H1 (cell line): ENCODE results near the gene RHBG. TPM values are rescaled to one million over a fixed set of nuclear protein-coding genes. Genes with fewer than 3 reads are reported as not detected.

Source experiments
- EGR1 ChIP-seq: IDR thresholded peaks from 2 replicates; pipeline ENCODE4 v1.6.1; 2011; ENCODE audit warnings: low read depth, low read length, borderline replicate concordance
- polyA plus RNA-seq, 7 experiments: library from polyadenylated mRNA; depleted of rRNA in 3 of 7; stranded (reverse) in 5 of 7; unstranded in 2 of 7; fragments of >200 nt in 5 of 7; fragments of 200-250 nt in 2 of 7; gene quantifications; 1 replicate in 5 of 7; 2 replicates in 1 of 7; 4 replicates in 1 of 7; pipeline versions ENCODE4 v1.2.1 to v1.2.3, GENCODE V29; 2011 to 2013; ENCODE audit warnings: missing spikeins in 2 of 7, mixed read lengths in 2 of 7
- total RNA-seq: library from RNA; stranded (reverse); fragmentation: NEBNext Ultra II Directional; extraction: Animal tissue kit (Norgen Biotek cat#: 25700); gene quantifications from 2 replicates; pipeline ENCODE4 v1.2.1, GENCODE V29; 2021

RHBG gene
- total and polyA plus RNA-seq, 2 of the 8 experiments (the other 6 are each of a cell fraction or from before 2014, with no cell fraction given): 2.6 to 2.7 TPM

- no peak for TF ChIP-seq EGR1
These were observed 20.3 kb downstream of the RHBG start (continued) for GRCh38 chr1:156389311-156389710.
